Stimulated activated CD4-positive, alpha-beta T cell treated with anti-CD3 and anti-CD28 coated beads, TNF-alpha, amount 100 ng/mL, for 48 hours (primary cell): ENCODE measurements around the gene P3R3URF.

Experiments
- DNase-seq, 3 donors: peaks; one replicate each; pipeline ENCODE4 v3.0.0-alpha.2; 2020; ENCODE audit warnings: low read depth in 3 of 3

P3R3URF gene

GRCh38 chr1:46172321-46172720 lies 4.0 kb downstream of the P3R3URF start:
- DNase-seq: no peak

- no peak for DNase-seq
These were observed 4.4 kb downstream of the P3R3URF start for GRCh38 chr1:46171871-46172270.

- no peak for DNase-seq
These were observed 4.9 kb downstream of the P3R3URF start for GRCh38 chr1:46171351-46171750.

GRCh38 chr1:46169811-46170454 lies 6.4 kb downstream of the P3R3URF start:
- DNase-seq: no peak

- DNase-seq: no peak
These were observed 7.8 kb downstream of the P3R3URF start for GRCh38 chr1:46168477-46168876.

- DNase-seq: peak in 1 of 3 donors; percentile 47
These were observed 9.5 kb downstream of the P3R3URF start for GRCh38 chr1:46166521-46167462.

- DNase-seq: no peak
These were observed 16.1 kb downstream of the P3R3URF start for GRCh38 chr1:46160212-46160611.

GRCh38 chr1:46159516-46159915 lies 16.8 kb downstream of the P3R3URF start:
- DNase-seq: no peak

GRCh38 chr1:46158312-46159281 lies 17.7 kb downstream of the P3R3URF start:
- DNase-seq: no peak

GRCh38 chr1:46157916-46158311 lies 18.4 kb downstream of the P3R3URF start:
- DNase-seq: no peak

GRCh38 chr1:46153732-46154131 lies 22.6 kb downstream of the P3R3URF start:
- no peak for DNase-seq

- DNase-seq: no peak
These were observed 23.1 kb downstream of the P3R3URF start for GRCh38 chr1:46153228-46153627.

GRCh38 chr1:46152016-46152415 lies 24.3 kb downstream of the P3R3URF start:
- DNase-seq: no peak

- DNase-seq: no peak
These were observed 26.2 kb downstream of the P3R3URF start for GRCh38 chr1:46150085-46150484.

- no peak for DNase-seq
These were observed 28.0 kb downstream of the P3R3URF start for GRCh38 chr1:46148318-46148717.

- DNase-seq: no peak
These were observed 38.4 kb downstream of the P3R3URF start for GRCh38 chr1:46137916-46138315.

- no peak for DNase-seq
These were observed 39.6 kb downstream of the P3R3URF start for GRCh38 chr1:46136711-46137110.

GRCh38 chr1:46134660-46135331 lies 41.5 kb downstream of the P3R3URF start:
- peak in 1 of 3 donors; percentile 1 for DNase-seq

- no peak for DNase-seq
These were observed 42.4 kb downstream of the P3R3URF start for GRCh38 chr1:46133781-46134350.

- DNase-seq: no peak
These were observed 43.1 kb downstream of the P3R3URF start for GRCh38 chr1:46133181-46133658.
